Upper lobe of right lung (tissue), 1 donor: Measurements from ENCODE around the gene ADAMTS9. TPM values are rescaled to one million over a fixed set of nuclear protein-coding genes. Genes with fewer than 3 reads are reported as not detected.

Source experiments
- ATAC-seq: fragments of 200-7000 bp; cut with Tn5 transposase; one replicate; pipeline ENCODE4 v1.9.1; 2020; ENCODE audit warnings: mild to moderate bottlenecking, moderate library complexity
- DNase-seq: peaks from one replicate; pipeline ENCODE4 v3.0.0-alpha.2; 2020
- H3K27ac ChIP-seq: fragments of 200-600 bp; one replicate; pipeline ENCODE4 v1.8.0; 2022
- H3K27me3 ChIP-seq: fragments of 200-600 bp; one replicate; pipeline ENCODE4 v1.8.0; 2022; ENCODE audit warnings: mild to moderate bottlenecking
- H3K36me3 ChIP-seq: fragments of 200-600 bp; one replicate; pipeline ENCODE4 v1.8.0; 2022
- H3K4me1 ChIP-seq: fragments of 200-600 bp; one replicate; pipeline ENCODE4 v1.8.0; 2022
- H3K4me3 ChIP-seq: fragments of 200-600 bp; one replicate; pipeline ENCODE4 v1.8.0; 2022; ENCODE audit warnings: mild to moderate bottlenecking
- H3K9me3 ChIP-seq: fragments of 200-600 bp; one replicate; pipeline ENCODE4 v1.8.0; 2022
- intact Hi-C: fragments of 100-400 bp; cut with DNase I; formaldehyde crosslinking; loops from one replicate; pipeline ENCODE4 v1.11.0; 2022
- total RNA-seq: library from RNA; stranded (reverse); fragmentation: NEBNext Ultra II Directional; extraction: Animal tissue kit (Norgen Biotek cat#: 25700); gene quantifications from one replicate; pipeline ENCODE4 v1.2.1, GENCODE V29; 2021
- TF ChIP-seq, protein P1 (sequence below): fragments of 200-600 bp; IDR thresholded peaks from one replicate; pipeline ENCODE4 v1.8.0; 2022; ENCODE audit warnings: antibody characterized with exemption
- donor health status: DM: no; HTN: yes; CAD: no; lungs with severe emphysema.

ADAMTS9 gene
- total RNA-seq, 1 donor from 2014 or later = 30.1 TPM

DNA sequence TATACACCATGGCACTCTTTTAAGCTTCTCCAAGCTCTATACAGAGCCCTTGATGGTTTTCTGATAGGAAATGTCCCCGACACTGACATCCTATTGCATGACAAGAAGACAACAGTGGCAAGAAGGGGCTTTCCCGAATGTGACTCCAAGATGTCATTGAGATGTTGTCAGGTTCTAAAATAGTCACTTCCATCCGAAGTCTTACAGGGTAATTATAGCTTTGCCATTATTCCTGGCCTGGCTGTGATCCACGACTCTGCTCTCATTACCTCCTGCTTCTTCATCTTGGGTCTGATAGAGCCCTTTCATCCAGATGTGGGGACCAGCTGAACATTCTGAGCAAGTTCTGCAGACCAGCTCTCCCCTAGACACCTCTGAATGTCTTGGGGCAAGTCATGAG, 40.6 kb upstream of the ADAMTS9 start:
- Histone ChIP-seq H3K9me3 (no peaks in the 10 kb centered on the region), H3K27ac (no peak overlapping the region), H3K36me3 (no peaks in the 10 kb centered on the region), H3K4me1 (no peaks in the 10 kb centered on the region), H3K4me3 (no peak overlapping the region), H3K27me3 (no peaks in the 10 kb centered on the region)
- DNase-seq = no peak
- intact Hi-C loops = no loop called here
- TF ChIP-seq, protein P1, sequence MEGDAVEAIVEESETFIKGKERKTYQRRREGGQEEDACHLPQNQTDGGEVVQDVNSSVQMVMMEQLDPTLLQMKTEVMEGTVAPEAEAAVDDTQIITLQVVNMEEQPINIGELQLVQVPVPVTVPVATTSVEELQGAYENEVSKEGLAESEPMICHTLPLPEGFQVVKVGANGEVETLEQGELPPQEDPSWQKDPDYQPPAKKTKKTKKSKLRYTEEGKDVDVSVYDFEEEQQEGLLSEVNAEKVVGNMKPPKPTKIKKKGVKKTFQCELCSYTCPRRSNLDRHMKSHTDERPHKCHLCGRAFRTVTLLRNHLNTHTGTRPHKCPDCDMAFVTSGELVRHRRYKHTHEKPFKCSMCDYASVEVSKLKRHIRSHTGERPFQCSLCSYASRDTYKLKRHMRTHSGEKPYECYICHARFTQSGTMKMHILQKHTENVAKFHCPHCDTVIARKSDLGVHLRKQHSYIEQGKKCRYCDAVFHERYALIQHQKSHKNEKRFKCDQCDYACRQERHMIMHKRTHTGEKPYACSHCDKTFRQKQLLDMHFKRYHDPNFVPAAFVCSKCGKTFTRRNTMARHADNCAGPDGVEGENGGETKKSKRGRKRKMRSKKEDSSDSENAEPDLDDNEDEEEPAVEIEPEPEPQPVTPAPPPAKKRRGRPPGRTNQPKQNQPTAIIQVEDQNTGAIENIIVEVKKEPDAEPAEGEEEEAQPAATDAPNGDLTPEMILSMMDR = no peak
- no peak for ATAC-seq

DNA sequence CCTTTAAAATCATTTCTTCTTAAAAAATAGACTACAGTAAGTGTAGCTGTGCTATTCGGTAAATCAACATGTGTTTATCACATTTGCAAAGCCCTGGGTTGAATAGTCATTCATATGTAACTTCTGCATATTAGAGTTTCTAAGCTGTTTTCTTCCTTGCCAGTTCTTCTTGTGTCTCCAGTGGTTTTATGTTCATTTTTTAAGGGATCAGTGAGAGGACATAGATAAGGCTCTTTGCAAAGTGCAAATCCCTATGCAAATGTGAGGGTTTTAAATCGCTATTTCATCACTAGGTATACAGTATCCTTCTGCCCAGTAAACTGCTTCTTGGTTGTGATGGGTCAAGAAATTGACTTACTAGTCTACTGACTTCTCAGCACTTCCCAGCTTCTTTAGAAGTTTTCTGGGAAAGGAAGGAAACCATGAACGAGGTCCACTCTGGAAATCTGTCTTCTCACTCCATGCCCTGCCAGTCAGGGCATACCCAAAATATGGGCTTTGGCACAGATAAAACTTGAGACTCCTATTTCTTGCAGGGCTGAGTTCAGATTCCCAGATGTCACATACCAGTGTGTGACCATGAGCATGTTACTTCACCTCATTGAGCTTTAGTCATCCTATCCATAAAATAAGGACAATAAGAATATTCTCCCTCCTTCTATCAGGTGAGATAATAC, 38.8 kb upstream of the ADAMTS9 start:
- H3K27ac ChIP-seq = no peak overlapping the region
- intact Hi-C loops = no loop called here
- H3K4me1 ChIP-seq = no peaks in the 10 kb centered on the region
- H3K36me3 ChIP-seq = no peaks in the 10 kb centered on the region
- H3K9me3 ChIP-seq = no peaks in the 10 kb centered on the region
- H3K4me3 ChIP-seq = no peak overlapping the region
- DNase-seq = no peak
- TF ChIP-seq, protein P1 = no peak
- H3K27me3 ChIP-seq = no peaks in the 10 kb centered on the region
- ATAC-seq = no peak

- Histone ChIP-seq H3K4me1 (no peaks in the 10 kb centered on the region), H3K36me3 (no peaks in the 10 kb centered on the region), H3K4me3 (no peak overlapping the region), H3K9me3 (no peaks in the 10 kb centered on the region), H3K27me3 (no peaks in the 10 kb centered on the region), H3K27ac (no peak overlapping the region)
- intact Hi-C loops = no loop called here
- DNase-seq (no peak), ATAC-seq (no peak)
- TF ChIP-seq, protein P1 = no peak
Observed at GRCh38 chr3:64718976-64719375, 31.2 kb upstream of the ADAMTS9 start.

DNA sequence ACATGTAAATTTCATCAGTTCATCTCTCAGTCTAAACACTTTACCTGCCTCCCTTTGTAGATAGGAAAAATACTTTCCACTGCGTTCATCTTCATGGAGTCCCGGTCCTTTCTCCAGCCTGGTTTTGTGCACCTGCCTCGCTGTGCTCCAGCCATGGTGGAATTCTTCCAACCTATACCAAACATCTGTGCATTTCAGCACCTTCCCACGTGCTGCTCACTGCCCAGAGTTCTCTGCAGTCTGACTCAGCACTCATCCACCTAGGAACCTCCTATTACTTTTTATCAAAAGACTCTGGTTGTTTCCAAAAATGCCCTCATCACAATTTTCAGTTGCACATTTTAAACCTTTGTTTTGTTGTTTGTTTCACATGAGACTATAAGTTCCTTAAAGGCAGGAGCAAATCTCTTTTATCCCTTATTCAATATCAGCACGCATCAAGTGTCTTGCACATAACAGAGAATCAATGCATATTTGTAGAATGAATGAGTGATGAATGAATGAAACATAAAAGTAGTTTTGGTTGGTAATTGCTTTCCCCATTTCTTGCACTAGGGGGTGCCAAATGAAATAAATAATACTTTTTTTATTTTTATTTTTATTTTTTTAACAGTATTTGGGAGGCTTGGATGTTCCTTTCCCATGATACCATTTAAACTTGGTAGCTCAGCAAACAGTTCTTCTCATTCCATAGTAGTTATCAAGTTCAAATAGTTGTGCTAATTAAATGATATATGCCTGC, 30.2 kb upstream of the ADAMTS9 start:
- ATAC-seq = no peak
- Histone ChIP-seq H3K27ac (no peak overlapping the region), H3K4me3 (no peak overlapping the region), H3K4me1 (no peaks in the 10 kb centered on the region), H3K9me3 (no peaks in the 10 kb centered on the region), H3K36me3 (no peaks in the 10 kb centered on the region), H3K27me3 (no peaks in the 10 kb centered on the region)
- no peak for DNase-seq
- intact Hi-C loops = no loop called here
- TF ChIP-seq, protein P1 = peak; percentile 57

DNA sequence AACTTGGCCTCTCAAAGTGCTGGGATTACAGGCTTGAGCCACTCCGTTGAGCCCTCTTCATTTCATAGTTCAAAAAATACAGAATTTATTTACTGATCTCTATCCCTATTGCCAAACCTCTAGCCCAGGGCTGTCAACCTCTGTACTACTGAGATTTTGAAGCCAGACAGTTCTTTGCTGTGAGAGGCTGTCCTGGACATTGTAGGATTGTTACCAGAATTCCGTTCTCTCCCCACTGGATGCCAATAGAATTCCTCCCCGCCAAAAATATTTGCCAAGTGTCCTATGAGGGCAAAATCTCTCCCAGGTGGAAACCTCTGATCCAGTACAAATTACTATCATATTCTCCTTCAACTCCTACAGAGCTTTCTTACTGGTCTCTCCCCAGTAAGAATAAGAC, 29.6 kb upstream of the ADAMTS9 start:
- Histone ChIP-seq H3K27me3 (no peaks in the 10 kb centered on the region), H3K4me1 (no peaks in the 10 kb centered on the region), H3K9me3 (no peaks in the 10 kb centered on the region), H3K4me3 (no peak overlapping the region), H3K36me3 (no peaks in the 10 kb centered on the region), H3K27ac (no peak overlapping the region)
- TF ChIP-seq, protein P1 = no peak
- DNase-seq (no peak), ATAC-seq (no peak)
- intact Hi-C loops = no loop called here
